GM19023 (cell line): ENCODE results near the gene EYA4.

ENCODE experiments used
- ATAC-seq: cut with Tn5 transposase; IDR thresholded peaks from one replicate; pipeline ENCODE4 v1.9.1; 2021; ENCODE audit warnings: mild to moderate bottlenecking, moderate library complexity; ENCODE audit not compliant: unreplicated experiment

Gene EYA4

GRCh38 chr6:133504158-133504557 is 263.0 kb downstream of the EYA4 start:
- ATAC-seq: no peak

- no peak for ATAC-seq
Measured at GRCh38 chr6:133504761-133505160, 263.6 kb downstream of the EYA4 start.

GRCh38 chr6:133505681-133506080 is 264.5 kb downstream of the EYA4 start:
- no peak for ATAC-seq

- no peak for ATAC-seq
Measured at GRCh38 chr6:133512410-133513016, 271.4 kb downstream of the EYA4 start.

GRCh38 chr6:133523816-133524215 is 282.7 kb downstream of the EYA4 start:
- ATAC-seq: no peak

GRCh38 chr6:133526436-133526835 is 285.3 kb downstream of the EYA4 start:
- ATAC-seq: no peak

GRCh38 chr6:133528566-133528965 is 287.4 kb downstream of the EYA4 start:
- ATAC-seq: no peak

- ATAC-seq: no peak
Measured at GRCh38 chr6:133532908-133533307, 291.8 kb downstream of the EYA4 start.

- no peak for ATAC-seq
Measured at GRCh38 chr6:133539502-133540259, 298.5 kb downstream of the EYA4 start.

- no peak for ATAC-seq
Measured at GRCh38 chr6:133540361-133540760, 299.2 kb downstream of the EYA4 start.

GRCh38 chr6:133541040-133541439 is 299.9 kb downstream of the EYA4 start:
- ATAC-seq: no peak

- ATAC-seq: no peak
Measured at GRCh38 chr6:133542056-133542821, 301.1 kb downstream of the EYA4 start.

- ATAC-seq: no peak
Measured at GRCh38 chr6:133544419-133544818, 303.3 kb downstream of the EYA4 start.

GRCh38 chr6:133546098-133546497 is 304.9 kb downstream of the EYA4 start:
- no peak for ATAC-seq

- no peak for ATAC-seq
Measured at GRCh38 chr6:133547136-133547535, 306.0 kb downstream of the EYA4 start.

- ATAC-seq: no peak
Measured at GRCh38 chr6:133548423-133549159, 307.4 kb downstream of the EYA4 start.

- no peak for ATAC-seq
Measured at GRCh38 chr6:133549371-133549801, 308.2 kb downstream of the EYA4 start.

GRCh38 chr6:133550026-133550425 is 308.9 kb downstream of the EYA4 start:
- no peak for ATAC-seq

GRCh38 chr6:133551436-133551835 is 310.3 kb downstream of the EYA4 start:
- no peak for ATAC-seq

- no peak for ATAC-seq
Measured at GRCh38 chr6:133551847-133552341, 310.7 kb downstream of the EYA4 start.

GRCh38 chr6:133553652-133554051 is 312.5 kb downstream of the EYA4 start:
- ATAC-seq: peak; percentile 48
